GM21576 (cell line): Measurements from ENCODE around the gene DLX6.
A peak's percentile ranks its signal among the peaks of the same experiment; 100 is the strongest.
"Not testable (repeated sequence)": the region's sequence is repeated elsewhere in the genome, so short reads cannot be mapped to it uniquely, and the experiment has no call there.

Experiments
- ATAC-seq: cut with Tn5 transposase; IDR thresholded peaks from one replicate; pipeline ENCODE4 v1.9.1; 2021; ENCODE audit warnings: mild to moderate bottlenecking, moderate library complexity; ENCODE audit not compliant: unreplicated experiment

The DLX6 gene

DNA sequence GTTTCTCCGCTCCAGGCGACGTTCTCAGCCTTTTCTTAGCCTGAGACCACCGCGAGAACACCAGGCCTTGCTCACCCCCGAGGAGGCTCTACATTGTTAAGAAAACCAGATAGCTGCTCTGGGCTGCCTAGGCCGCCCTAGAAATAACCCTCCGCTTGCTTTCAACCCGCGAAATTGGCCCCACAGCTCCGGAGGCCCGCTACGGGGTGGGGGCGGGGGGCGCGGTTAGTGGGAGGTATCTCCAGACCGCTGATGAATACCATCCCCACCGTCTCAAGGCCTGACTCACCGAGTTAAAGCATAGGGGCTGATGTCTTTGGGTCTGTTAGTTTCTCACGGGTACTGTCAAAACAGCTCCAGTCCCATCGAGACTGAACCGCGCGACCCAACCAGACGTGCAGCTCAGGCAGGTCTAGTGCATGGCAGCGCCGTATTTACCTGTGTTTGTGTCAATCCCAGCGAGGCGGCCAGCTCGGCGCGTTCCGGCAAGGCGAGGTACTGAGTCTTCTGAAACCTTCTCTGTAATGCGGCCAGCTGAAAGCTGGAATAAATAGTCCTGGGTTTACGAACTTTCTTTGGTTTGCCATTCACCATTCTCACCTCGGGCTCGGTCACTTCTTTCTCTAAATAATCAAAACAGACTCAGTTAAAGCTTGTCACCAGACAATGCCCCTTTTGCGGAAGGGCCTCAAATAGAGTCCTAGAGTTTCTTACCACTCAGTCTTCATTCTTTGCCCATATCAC, 16.6 kb downstream of the DLX6 start:
- ATAC-seq = no peak

DNA sequence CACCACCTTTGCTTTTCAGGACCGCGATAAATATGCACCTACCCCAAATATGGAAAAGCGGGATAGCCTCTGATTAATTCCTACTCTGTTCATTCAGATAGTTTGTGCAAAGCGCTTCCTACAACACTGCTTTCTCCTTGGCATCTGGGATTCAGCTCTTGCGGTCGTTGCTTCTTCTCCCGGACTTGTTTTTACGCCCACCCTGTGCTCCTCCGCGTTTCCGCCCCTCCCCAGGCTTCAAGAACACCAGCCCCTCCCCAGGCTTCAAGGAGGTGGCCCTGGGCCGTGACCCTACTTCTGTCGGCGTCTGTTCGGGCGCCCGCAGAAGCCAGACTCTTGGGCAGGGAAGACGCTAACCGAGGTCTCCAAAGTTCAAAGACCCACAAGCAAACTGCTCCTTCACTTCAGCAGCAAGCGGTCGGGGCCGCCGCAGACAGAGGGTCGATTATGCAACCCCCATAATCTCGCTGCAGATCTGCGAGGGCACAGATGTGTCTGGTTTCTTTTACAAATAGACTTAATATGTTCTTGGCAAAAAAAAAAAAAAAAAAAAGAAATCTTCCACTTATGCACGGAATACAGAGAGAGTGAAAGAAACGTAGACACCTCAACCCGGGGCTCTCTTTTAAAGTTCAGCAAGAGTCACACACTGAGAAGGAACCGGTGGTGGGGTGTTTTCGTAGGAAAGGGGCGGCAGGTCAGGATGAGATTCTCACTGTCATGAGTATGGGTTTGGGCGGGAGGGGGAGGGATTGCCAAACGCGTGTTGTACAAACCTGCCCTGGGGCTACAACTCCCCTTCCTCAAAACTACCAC, 17.3 kb downstream of the DLX6 start:
- ATAC-seq = no peak

DNA sequence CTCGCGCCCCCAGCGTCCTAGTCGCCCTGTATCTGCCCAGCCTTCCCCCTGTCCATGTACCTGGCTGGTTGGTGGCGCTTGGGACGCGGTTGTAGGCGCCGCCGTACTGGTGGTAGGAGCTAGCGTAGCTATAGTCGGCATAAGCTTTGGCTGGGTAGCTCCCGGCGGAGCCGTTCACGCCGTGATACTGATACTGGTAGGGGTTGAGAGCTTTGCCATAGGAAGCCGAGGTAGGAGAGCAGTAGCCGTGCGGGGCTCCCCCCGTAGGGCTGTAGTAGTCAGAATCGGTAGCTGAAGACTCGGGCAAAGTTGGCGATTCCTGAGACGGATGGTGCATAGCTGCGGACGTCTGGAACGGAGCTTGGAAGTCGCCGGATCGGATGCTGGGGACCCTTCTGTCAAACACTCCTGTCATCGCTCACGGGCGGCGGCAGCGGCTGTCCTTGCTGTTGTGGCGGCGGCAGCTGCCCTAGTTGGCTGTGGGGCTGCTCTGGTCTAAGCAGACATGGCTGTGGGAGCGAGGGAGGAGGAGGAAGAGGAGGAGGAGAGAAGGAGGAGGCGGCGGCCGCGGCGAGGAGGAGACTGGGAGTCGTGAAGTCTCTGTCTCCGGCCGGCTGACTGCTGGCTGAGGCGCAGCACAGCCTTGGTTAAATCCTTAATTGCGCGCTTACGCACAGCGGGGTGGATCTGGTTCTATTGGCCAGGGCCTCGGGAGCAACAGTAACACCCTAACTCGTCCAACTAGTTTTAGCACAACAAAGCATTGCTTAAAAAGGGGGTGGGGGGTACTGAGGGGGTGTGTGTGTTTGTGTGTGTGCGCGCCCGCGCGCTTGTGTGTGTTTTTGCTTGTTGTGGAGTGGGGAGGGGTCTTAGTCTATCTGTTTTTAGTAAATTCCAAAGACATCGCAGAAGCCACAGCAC, 19.1 kb downstream of the DLX6 start, which contains the start of gene DLX5:
TSS of gene DLX5 (minus strand) at position 623 of the 921 bp plus-strand sequence. CDS start at position 415, 208 bp downstream.
- no peak for ATAC-seq

DNA sequence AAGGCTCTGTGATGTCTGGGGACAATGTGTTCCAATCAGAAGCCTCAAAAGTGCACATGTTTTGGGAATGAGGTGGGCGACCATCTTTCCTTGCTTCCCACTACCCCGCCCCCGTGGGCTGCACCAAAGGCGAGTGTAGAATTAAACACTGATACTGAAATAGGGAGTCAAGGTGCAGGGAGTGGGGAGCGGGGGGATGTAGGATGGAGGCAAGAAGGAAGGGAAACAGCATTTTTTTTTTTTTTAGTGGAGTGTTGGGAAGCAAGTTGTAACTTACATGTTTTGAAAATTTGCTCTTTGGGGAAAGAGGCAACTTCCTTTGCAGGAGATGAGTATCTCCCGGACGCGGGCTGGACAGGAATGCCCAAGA, 19.8 kb downstream of the DLX6 start:
- no peak for ATAC-seq

DNA sequence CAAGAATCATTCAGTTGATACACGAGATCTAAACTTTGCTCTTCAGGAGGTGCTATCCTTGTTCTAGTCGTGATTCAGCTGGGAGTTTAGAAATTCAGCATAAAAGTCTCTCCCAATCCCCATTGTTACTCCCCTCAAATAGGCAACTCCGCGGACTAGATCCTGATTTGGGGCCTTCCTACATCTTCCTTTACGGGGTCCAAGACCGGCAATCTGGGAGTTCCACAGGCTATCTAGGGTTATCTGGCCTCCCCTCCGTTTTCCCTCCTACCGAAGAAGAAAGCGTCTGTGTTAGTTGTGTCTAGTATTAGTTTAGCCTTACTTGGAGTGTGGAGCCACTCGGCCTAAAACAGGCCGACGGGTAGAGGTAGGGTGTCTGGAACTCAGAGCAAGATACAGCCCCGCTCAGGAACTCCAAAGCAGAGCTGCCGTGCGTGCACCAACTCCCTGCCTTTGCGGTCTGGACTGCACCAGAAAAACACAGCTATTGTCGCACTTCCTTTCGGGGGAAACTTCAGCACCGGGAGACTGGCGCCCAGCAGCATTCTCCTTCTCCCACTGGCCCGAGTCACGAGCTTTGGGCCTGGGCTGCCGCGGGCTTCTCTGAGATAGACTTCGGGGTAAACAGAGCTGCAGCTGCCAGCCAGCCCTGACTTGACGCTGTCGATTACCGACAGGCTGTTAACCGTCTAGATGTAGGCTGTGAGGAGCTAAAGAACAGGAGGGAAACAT, 20.8 kb downstream of the DLX6 start:
- ATAC-seq = no peak

DNA sequence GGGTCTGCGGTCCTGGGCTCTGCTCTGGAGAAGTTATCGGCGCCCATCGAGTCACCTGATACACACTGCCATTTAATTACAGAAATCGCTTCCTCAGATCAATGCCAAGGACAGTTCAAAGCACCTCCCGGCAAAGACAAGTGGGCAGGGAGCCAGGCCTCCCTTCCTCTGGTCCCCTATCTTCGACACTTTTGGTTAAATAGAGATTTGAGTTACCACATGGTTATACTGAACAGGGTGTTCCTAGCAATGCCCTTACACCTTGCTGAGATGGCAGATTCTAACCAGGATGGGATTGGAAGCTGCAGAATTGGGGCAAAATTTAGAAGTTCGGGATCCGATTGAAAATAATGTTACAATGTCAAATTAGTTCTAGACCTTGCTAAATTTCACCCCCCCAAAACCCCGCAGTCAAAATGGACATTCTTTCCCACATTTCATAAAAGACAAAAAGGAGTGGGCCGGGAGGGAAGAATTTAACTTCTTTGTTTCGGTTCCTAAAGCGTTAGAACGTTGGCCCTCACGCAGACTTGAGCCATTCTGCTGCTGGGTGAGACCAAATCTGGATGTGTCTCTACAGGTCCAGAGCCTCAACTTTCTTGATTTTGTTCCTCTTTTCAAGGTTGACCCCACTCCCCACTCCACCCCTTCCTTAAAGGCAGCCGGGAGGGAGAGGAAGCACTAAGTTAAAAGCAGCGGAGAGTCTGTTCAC, 21.5 kb downstream of the DLX6 start:
- no peak for ATAC-seq

DNA sequence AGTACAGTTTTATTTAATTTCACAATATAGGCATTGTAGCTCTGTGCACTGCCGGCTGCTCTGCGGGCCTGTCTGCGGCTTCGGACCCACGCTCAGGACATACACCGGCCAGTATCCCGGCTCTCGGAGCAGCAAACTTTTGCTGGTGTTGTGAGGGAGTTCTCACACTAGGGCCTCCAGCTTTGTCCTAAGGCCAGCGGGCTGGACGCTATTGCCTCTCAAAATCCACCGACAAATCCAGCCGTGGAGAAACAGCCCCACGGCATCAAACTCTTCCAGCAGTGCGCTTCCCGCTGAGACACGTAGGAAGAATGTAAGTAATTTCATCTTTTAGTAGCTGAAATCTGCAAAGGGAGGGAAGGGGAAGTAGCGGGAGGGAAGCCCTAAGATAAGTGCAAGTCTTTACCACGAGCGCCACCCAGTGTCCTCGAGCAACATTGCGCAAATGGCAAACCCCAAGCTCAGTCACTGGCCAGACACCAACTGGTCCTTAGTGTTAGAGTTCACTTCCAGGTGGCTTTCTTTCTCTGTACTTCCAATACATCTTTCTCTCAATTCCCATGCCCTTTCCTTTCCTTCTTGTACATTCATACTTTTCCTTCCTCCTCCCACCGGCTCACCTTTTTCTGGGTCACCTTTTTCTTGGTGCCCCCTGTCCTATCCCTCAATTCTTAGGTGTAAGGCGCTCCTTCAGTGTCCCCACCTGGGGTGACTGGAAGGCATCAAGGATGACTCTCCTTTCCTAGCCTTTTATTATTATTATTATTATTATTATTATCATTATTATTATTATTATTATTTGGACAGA, 22.3 kb downstream of the DLX6 start:
- peak; percentile 79 for ATAC-seq

DNA sequence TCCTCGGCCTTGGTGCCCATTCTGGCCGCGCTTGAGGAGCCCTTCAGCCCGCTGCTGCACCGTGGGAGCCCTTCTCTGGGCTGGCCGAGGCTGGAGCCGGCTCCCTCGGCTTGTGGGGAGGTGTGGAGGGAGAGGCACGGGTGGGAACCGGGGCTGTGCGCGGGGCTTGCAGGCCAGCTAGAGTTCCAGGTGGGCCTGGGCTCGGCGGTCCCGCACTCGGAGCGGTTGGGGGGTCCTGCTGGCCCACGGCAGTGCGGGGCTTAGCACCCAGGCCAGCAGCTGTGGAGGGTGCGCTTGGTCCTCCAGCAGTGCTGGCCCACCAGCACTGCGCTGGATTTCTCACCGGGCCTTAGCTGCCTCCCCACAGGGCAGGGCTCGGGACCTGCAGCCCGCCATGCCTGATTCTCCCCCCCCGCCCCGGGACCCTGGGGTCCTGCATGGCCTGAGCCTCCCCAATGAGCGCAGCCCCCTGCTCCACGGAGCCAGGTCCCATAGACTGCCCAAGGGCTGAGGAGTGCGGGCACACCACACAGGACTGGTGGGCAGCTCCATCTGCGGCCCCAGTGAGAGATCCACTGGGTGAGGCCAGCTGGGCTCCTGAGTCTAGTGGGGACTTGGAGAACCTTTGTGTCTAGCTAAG, 29.0 kb downstream of the DLX6 start:
- not testable (repeated sequence) for ATAC-seq

DNA sequence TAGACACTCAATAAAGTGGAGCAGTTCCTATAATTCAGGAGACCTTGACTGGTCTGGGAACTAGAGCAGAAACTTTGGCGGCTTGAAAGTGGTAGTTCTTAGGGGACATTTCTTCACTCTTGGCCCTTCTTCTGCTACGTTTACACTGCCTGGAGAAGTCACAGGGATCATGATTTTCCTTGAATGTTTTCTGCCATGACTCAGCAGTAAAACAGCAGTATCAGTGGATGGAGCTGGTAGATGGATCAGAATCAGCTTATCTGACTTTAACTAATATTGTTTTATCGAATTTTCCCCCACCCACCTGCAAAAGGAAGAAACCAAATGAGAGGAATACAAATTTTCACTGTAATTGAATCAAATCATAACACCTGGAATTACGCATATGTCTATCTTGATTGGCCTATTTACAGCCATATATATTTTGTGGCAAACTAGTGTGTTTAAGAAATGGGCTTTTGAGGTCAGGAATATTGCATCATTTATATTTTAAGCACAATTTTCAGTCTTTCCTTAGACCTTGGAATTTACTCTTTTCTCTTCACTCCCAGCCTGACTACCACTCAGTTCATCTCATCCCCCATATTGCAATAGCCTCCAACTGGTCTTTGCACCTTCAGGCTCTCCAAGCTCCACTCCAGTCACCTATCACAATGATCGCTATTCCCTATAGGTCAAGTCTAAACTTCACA, 34.2 kb downstream of the DLX6 start:
- no peak for ATAC-seq

DNA sequence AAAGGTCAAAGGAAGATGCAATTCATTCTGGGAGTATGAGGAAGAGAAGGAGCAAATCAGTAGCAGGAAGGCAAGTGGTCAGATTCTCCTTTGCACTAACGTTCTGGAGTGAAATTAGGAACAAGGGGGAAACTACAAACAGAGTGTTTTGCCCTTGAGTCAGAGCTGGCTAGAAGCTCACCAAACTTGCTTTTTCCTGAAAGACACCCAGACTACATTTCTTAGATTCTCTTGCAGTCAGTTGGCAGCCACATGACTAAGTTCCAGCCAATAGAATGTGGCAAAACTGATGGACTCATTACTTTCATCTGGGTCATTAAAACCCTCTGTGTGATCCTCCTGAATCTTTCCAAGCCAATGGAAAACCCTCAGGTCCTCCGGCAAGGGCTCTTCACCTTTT, 37.9 kb downstream of the DLX6 start:
- ATAC-seq = no peak
